HepG2 (cell line): Measurements from ENCODE around the gene TTC16. TPM values are rescaled to one million over a fixed set of nuclear protein-coding genes. Genes with fewer than 3 reads are reported as not detected.
A peak's percentile ranks its signal among the peaks of the same experiment; 100 is the strongest.

ENCODE experiments used
- ATF7-NPFF ChIP-seq: sonication (generic); formaldehyde crosslinking; IDR thresholded peaks from 2 replicates; pipeline ENCODE4 v1.8.1; 2023; ENCODE audit warnings: mild to moderate bottlenecking, low read depth, missing genetic modification reagents, moderate library complexity
- CSRNP2 ChIP-seq: sonication (generic); formaldehyde crosslinking; conservative IDR thresholded peaks from 2 replicates; pipeline ENCODE4 v1.8.0; 2022; ENCODE audit warnings: low read depth, missing genetic modification reagents
- EHMT2 ChIP-seq: fragments of 200-600 bp; sonication (generic); IDR thresholded peaks from 2 replicates; pipeline ENCODE4 v1.7.0; 2017; ENCODE audit warnings: antibody characterized with exemption, low read depth, low read length, borderline replicate concordance
- GATA4 ChIP-seq: sonication (generic); IDR thresholded peaks from 2 replicates; pipeline ENCODE4 v1.6.1; 2016; ENCODE audit warnings: antibody characterized with exemption, low read depth, borderline replicate concordance
- NFE2L1 ChIP-seq: sonication (generic); formaldehyde crosslinking; IDR thresholded peaks from 2 replicates; pipeline ENCODE4 v1.4.0; 2020; ENCODE audit warnings: missing genetic modification reagents, mild to moderate bottlenecking, borderline replicate concordance
- NR2F6 ChIP-seq, 2 experiments: IDR thresholded peaks; 2 replicates each; pipeline ENCODE4 v1.6.1; 2016; ENCODE audit warnings: antibody characterized with exemption in 1 of 2, mild to moderate bottlenecking in 1 of 2
- RAD51 ChIP-seq: fragments of 450-650 bp; IDR thresholded peaks from 2 replicates; pipeline ENCODE4 v1.6.1; 2016; ENCODE audit warnings: borderline replicate concordance
- SMAD1 ChIP-seq: sonication (generic); formaldehyde crosslinking; IDR thresholded peaks from 2 replicates; pipeline ENCODE4 v1.4.0; 2020; ENCODE audit warnings: missing genetic modification reagents, low read depth, mild to moderate bottlenecking, borderline replicate concordance
- SP1 ChIP-seq, 2 experiments: fragments of 450-650 bp in 1 of 2; sonication (generic) in 1 of 2; formaldehyde crosslinking in 1 of 2; IDR thresholded peaks; 2 replicates each; pipeline versions ENCODE4 v1.4.0 to v1.6.1; 2016 to 2020; ENCODE audit warnings: missing genetic modification reagents in 1 of 2
- SRY ChIP-seq: sonication (generic); formaldehyde crosslinking; IDR thresholded peaks from 2 replicates; pipeline ENCODE4 v1.8.0; 2022; ENCODE audit warnings: mild to moderate bottlenecking, missing genetic modification reagents
- TRIM22 ChIP-seq: fragments of 450-650 bp; IDR thresholded peaks from 2 replicates; pipeline ENCODE4 v1.6.1; 2017
- U2AF2 ChIP-seq: fragments of 200-400 bp; formaldehyde crosslinking; IDR thresholded peaks from 2 replicates; pipeline ENCODE4 v1.6.1; 2017; ENCODE audit warnings: low read depth, mild to moderate bottlenecking, low read length
- ZBED4 ChIP-seq: sonication (generic); formaldehyde crosslinking; IDR thresholded peaks from 2 replicates; pipeline ENCODE4 v1.4.0; 2020; ENCODE audit warnings: missing genetic modification reagents, borderline replicate concordance
- ZFP41 ChIP-seq: sonication (generic); formaldehyde crosslinking; IDR thresholded peaks from 2 replicates; pipeline ENCODE4 v1.4.0; 2020; ENCODE audit warnings: mild to moderate bottlenecking, missing genetic modification reagents, borderline replicate concordance
- ZNF160 ChIP-seq: sonication (generic); formaldehyde crosslinking; IDR thresholded peaks from 2 replicates; pipeline ENCODE4 v1.8.0; 2022; ENCODE audit warnings: mild to moderate bottlenecking, inconsistent platforms, missing genetic modification reagents
- ZNF225 ChIP-seq: sonication (generic); formaldehyde crosslinking; IDR thresholded peaks from 2 replicates; pipeline ENCODE4 v1.4.0; 2020; ENCODE audit warnings: mild to moderate bottlenecking, missing genetic modification reagents
- ZNF343 ChIP-seq: sonication (generic); formaldehyde crosslinking; IDR thresholded peaks from 2 replicates; pipeline ENCODE4 v1.4.0; 2020; ENCODE audit warnings: mild to moderate bottlenecking, missing genetic modification reagents
- ZNF614 ChIP-seq: IDR thresholded peaks from 2 replicates; pipeline ENCODE4 v1.6.1; 2018; ENCODE audit warnings: missing biosample characterization, missing genetic modification reagents, inconsistent platforms, borderline replicate concordance
- ZNF615 ChIP-seq: sonication (generic); formaldehyde crosslinking; IDR thresholded peaks from 2 replicates; pipeline ENCODE4 v1.5.0; 2020; ENCODE audit warnings: mild to moderate bottlenecking, missing genetic modification reagents, borderline replicate concordance
- ZNF788 ChIP-seq: sonication (generic); formaldehyde crosslinking; IDR thresholded peaks from 2 replicates; pipeline ENCODE4 v1.5.0; 2020; ENCODE audit warnings: mild to moderate bottlenecking, missing genetic modification reagents, borderline replicate concordance
- polyA plus RNA-seq, 8 experiments: library from polyadenylated mRNA; depleted of rRNA in 3 of 8; stranded (reverse) in 7 of 8; unstranded in 1 of 8; fragments of >200 nt; fragmentation: Illumina TruSeq in 4 of 8; extraction: Trizol in 4 of 8; gene quantifications; 2 replicates each; pipeline versions ENCODE4 v1.2.1 to v1.2.3, GENCODE V29; 2011 to 2016; ENCODE audit warnings: low read depth in 4 of 8, missing spikeins in 1 of 8, mixed read lengths in 1 of 8; ENCODE audit not compliant: insufficient read depth in 1 of 8
- total RNA-seq, 5 experiments: library from RNA; depleted of rRNA; stranded (reverse); fragments of >200 nt; fragmentation: Illumina TruSeq; extraction: Trizol; gene quantifications; 2 replicates each; pipeline ENCODE4 v1.2.3, GENCODE V29; 2016; ENCODE audit warnings: low read depth in 1 of 5
- TF ChIP-seq, protein P1 (sequence below): sonication (generic); formaldehyde crosslinking; IDR thresholded peaks from 2 replicates; pipeline ENCODE4 v1.8.1; 2023; ENCODE audit warnings: mild to moderate bottlenecking, moderate library complexity, missing genetic modification reagents

The TTC16 gene
- total and polyA plus RNA-seq, 2 of the 13 experiments (the other 11 are each of a cell fraction or from before 2014, with no cell fraction given), result not detected

- TF ChIP-seq SMAD1, result peak; percentile 93
- TF ChIP-seq CSRNP2 (CRISPR knock-in tag), result no peak
- TF ChIP-seq TRIM22, result no peak
- TF ChIP-seq ZNF614, result no peak; the same call in 1 of the 2 replicates
- TF ChIP-seq, protein P1, sequence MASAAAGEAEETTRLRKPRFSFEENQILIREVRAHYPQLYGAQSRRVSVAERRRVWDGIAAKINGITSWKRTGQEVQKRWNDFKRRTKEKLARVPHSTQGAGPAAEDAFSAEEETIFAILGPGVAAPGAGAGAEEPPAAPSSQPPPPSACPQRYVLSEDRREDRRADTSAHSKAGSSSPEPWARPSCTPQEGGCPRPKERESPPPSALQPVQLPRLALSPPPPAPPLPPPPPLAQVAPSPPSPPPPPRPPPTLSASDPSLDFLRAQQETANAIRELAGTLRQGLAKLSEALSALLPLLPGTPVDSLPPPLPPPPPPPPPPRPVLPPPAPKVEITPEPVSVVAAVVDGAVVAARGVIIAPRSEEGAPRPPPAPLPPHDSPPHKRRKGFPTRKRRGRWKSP (CRISPR knock-in tag), result 0 out of 2 replicates have a peak, but pooled peaks have one; percentile 48
- TF ChIP-seq ZNF160, result no peak
- TF ChIP-seq ZNF225 (CRISPR knock-in tag), result peak; percentile 57; the same call in 1 of the 2 replicates
- TF ChIP-seq RAD51, result no peak
- no peak; the same call in 1 of the 2 replicates for TF ChIP-seq NFE2L1 (CRISPR knock-in tag)
- 0 out of 2 replicates have a peak, but pooled peaks have one; percentile 70 for TF ChIP-seq U2AF2
- no peak for TF ChIP-seq SRY
- TF ChIP-seq ZFP41 (CRISPR knock-in tag), result no peak
- peak; percentile 69; the same call in 1 of the 2 replicates for TF ChIP-seq ATF7-NPFF (CRISPR knock-in tag)
- TF ChIP-seq ZNF788, result no peak
- TF ChIP-seq EHMT2, result no peak
- no peak for TF ChIP-seq ZNF615 (CRISPR knock-in tag)
- no peak for TF ChIP-seq ZBED4 (CRISPR knock-in tag)
- TF ChIP-seq ZNF343, result peak; percentile 93; the same call in 1 of the 2 replicates
- no peak for TF ChIP-seq GATA4
- no peak for TF ChIP-seq SP1 (IDR thresholded peaks at IDR 0.05)
- peak; percentile 99 for TF ChIP-seq SP1 (CRISPR knock-in tag; IDR thresholded peaks at IDR 0.05)
- no peak for TF ChIP-seq NR2F6 (IDR thresholded peaks at IDR 0.05)
- 0 out of 2 replicates have a peak, but pooled peaks have one; percentile 21 for TF ChIP-seq NR2F6 (CRISPR knock-in tag; IDR thresholded peaks at IDR 0.05)
Observed at GRCh38 chr9:127734747-127735529, 19.1 kb downstream of the TTC16 start, which contains the start of gene TOR2A (continued).
